ENCODE measurements around the gene DNAJC5.
"Not testable (repeated sequence)": the region's sequence is repeated elsewhere in the genome, so short reads cannot be mapped to it uniquely, and the experiment has no call there.

DNAJC5 gene

DNA sequence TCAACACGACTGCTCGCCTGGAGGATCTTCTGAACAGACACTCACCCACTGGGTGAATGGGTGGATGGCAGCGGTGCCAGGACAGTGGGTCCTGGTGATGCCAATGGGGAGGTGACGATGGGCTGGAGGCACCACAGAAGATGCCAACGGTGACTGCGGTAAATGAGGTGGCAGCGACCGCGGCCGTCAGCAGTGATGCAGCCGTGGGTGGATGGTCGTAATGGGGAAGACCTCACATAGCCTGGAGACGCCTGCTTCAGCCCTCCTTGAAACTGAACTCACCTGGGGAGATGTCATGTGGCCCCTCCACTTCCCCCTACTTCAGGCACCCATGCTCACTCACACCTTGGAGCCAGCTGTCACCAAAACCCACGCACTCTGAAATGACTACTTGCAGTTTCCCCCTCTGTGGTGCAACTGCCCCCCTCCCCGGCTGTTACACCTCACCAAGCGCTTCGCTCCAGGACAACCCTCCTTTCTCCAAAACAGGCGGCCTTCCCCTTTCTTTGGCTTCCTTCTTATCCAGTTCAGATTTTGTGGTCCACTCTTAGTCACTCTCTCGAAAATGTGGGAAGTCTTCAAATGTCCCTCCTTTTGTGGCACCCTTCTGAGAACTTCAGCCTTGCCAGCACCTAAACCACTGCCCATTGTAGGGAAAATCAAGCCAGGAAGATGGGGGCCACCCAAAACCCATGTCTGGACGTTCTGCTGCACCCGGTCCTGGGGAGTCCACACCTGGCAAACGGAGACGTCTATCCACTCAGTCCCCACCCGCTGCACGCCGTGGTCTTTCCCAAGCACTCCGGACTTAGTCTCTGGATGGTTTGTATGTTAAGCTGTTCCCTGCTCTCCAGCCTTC lies 44.0 kb upstream of the DNAJC5 start:
- no peak for FAIRE-seq
- TF ChIP-seq, protein P1, sequence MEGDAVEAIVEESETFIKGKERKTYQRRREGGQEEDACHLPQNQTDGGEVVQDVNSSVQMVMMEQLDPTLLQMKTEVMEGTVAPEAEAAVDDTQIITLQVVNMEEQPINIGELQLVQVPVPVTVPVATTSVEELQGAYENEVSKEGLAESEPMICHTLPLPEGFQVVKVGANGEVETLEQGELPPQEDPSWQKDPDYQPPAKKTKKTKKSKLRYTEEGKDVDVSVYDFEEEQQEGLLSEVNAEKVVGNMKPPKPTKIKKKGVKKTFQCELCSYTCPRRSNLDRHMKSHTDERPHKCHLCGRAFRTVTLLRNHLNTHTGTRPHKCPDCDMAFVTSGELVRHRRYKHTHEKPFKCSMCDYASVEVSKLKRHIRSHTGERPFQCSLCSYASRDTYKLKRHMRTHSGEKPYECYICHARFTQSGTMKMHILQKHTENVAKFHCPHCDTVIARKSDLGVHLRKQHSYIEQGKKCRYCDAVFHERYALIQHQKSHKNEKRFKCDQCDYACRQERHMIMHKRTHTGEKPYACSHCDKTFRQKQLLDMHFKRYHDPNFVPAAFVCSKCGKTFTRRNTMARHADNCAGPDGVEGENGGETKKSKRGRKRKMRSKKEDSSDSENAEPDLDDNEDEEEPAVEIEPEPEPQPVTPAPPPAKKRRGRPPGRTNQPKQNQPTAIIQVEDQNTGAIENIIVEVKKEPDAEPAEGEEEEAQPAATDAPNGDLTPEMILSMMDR (IDR thresholded peaks at IDR 0.05; ENCODE audit: insufficient read depth, missing control alignments) = no peak
- no peak for DNase-seq (ENCODE audit: insufficient read length, low spot score)

DNA sequence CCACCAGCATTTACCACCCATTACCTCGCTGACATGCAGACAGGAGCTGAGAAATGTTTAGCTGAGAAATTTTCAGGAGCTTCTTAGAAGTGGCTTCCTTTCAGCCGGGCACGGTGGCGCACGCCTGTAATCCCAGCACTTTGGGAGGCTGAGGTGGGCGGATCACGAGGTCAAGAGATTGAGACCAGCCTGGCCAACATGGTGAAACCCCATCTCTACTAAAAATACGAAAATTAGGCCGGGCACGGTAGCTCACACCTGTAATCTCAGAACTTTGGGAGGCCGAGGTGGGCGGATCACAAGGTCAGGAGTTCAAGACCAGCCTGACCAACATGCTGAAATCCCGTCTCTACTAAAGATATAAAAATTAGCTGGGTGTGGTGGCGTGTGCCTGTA lies 43.4 kb upstream of the DNAJC5 start:
- FAIRE-seq; DNase-seq (ENCODE audit: insufficient read length, low spot score): not testable (repeated sequence)

DNA sequence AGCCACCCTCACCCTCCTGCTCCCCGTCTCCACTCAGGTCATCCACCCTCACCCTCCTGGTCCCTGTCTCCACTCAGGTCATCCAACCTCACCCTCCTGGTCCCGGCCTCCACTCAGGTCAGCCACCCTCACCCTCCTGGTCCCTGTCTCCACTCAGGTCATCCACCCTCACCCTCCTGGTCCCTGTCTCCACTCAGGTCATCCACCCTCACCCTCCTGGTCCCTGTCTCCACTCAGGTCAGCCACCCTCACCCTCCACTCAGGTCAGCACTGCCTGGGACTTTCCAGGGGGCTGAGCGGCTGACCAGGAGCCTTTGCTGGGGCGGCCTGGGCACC lies 41.2 kb upstream of the DNAJC5 start:
- not testable (repeated sequence) for FAIRE-seq; DNase-seq (ENCODE audit: insufficient read length, low spot score)

DNA sequence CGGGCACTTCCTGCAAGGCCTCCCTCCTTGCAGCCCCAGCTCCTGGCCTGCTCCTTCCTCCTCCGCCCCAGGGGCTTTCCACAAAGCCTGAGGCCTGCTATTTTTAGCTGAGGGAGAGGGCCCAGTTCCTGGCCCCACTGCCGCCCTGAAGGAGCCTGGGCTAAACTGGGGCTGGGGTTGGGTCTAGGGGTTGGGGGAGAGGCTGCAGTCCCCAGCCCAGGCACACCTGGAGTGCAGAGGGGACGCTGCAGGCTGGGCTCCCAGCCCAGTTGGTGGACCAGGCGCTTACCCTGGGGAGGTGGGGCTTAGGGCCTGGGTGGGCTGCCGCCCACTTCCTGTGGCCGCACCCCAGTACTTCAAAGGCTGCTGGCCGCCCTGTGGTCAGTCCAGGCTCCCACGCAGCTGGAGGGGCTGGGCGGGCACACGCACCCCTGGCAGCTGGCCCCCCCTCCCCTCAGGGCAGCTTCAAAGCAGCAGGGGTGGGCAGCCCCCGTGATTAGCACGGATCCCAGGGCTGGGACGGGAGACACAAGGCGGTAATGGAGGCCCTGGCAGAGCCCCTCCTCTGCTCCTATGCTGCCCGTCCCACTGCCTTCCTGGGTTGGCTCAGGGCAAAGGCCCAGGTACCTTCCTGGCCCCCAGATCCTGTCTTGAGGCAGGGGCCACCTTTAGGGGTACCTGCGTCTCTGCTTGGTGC lies 40.7 kb upstream of the DNAJC5 start:
- no peak for DNase-seq (ENCODE audit: insufficient read length, low spot score)
- FAIRE-seq = no peak
- TF ChIP-seq, protein P1 (IDR thresholded peaks at IDR 0.05; ENCODE audit: insufficient read depth, missing control alignments) = no peak

DNA sequence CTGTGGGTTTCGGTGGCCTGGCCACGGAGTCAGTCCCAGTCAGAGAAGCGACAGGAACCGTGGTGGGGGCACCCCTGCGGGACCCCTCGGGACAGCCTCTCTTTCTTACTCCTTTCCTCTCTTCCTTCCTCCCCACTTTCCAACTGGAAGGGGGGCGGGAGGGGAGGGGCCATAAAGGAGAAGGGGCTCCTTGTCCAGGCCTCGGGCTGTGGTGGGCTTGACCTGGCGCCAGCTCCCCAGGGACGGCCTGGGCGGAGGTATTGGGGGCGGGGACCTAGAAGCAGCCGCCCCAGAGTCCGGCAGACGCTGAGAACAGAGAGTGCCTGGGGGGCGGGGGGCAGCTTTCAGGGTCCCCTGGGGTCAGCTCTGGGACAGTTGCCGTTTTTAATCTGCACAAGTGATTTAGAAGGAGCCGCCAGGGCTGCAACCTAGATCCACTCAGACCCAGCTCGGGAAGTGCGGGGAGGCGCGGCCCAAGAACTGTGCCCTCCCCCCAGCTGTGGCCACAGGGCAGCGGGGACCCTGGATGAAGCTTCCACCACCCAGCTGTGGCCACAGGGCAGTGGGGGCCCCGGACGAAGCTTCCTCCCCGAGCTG lies 40.1 kb upstream of the DNAJC5 start:
- TF ChIP-seq, protein P1 (IDR thresholded peaks at IDR 0.05; ENCODE audit: insufficient read depth, missing control alignments) = no peak
- DNase-seq (ENCODE audit: insufficient read length, low spot score) (no peak), FAIRE-seq (no peak)

DNA sequence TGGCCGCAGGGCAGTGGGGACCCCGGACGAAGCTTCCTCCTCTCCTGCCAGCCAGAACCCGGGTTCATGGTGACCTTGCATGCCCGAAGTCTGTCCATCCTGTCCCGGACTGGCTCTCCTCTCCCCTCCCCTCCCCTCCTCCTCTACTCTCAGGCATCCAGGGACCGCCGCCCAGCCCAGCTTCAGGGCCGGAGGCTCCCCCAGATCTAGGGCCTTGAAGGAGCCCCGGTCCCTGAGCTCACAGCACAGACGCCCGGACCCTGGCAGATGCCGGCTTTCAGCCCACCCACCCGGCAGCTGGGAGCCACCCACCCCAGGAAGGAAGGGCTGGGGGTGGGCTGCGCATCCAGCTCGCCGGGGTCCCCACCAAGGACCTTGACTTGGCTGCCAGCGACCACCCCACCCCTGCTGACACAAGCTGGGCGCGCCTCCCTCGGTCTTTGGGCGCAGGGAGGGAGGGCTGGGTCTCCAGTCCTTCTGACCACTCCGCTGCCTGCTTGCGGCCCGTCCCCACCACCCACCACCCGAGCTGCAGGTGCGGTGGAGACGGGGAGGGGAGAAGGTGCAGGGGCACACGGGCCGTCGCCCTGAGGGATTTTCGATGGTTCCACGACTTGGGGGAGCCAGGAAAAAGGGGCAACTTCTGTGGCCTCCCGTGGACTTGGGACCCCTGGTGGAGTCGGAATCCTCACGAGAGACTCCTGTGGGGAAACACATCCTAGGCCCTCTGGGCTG lies 39.4 kb upstream of the DNAJC5 start:
- TF ChIP-seq, protein P1 (IDR thresholded peaks at IDR 0.05; ENCODE audit: insufficient read depth, missing control alignments) = no peak
- no peak for FAIRE-seq
- no peak for DNase-seq (ENCODE audit: insufficient read length, low spot score)

DNA sequence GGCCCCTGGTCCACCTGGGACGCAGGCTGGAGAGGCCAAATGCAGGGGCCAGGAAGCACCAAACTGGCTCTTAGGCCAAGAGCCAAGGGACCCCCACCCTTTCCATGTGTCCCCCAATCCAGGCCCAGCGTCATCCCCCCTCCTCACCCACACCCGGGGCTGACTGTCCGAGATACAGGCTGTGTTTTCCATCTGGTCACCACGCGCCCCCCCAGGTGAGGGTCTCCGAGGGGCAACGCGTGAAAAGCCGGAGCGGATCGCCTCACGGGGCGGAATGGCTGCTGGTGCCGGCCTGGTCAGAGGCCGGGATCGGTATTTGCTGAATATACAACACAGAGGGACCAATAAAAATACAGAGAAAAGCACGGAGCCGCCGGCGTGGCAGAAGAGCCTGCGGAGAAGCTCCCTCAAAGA lies 38.8 kb upstream of the DNAJC5 start:
- TF ChIP-seq, protein P1 (IDR thresholded peaks at IDR 0.05; ENCODE audit: insufficient read depth, missing control alignments) = no peak
- FAIRE-seq = no peak
- DNase-seq (ENCODE audit: insufficient read length, low spot score) = no peak

All from D721Med (cell line).